NCI-H1417 treated with DMSO at 0.1 percent for 48 hours (cell line): ENCODE measurements around the gene NXT2.
A peak's percentile ranks its signal among the peaks of the same experiment; 100 is the strongest.
"Not testable (repeated sequence)": the region's sequence is repeated elsewhere in the genome, so short reads cannot be mapped to it uniquely, and the experiment has no call there.

Experiments
- DNase-seq: peaks from one replicate; lab custom pipeline; 2025; lab: John Stamatoyannopoulos, UW

Gene NXT2

DNA sequence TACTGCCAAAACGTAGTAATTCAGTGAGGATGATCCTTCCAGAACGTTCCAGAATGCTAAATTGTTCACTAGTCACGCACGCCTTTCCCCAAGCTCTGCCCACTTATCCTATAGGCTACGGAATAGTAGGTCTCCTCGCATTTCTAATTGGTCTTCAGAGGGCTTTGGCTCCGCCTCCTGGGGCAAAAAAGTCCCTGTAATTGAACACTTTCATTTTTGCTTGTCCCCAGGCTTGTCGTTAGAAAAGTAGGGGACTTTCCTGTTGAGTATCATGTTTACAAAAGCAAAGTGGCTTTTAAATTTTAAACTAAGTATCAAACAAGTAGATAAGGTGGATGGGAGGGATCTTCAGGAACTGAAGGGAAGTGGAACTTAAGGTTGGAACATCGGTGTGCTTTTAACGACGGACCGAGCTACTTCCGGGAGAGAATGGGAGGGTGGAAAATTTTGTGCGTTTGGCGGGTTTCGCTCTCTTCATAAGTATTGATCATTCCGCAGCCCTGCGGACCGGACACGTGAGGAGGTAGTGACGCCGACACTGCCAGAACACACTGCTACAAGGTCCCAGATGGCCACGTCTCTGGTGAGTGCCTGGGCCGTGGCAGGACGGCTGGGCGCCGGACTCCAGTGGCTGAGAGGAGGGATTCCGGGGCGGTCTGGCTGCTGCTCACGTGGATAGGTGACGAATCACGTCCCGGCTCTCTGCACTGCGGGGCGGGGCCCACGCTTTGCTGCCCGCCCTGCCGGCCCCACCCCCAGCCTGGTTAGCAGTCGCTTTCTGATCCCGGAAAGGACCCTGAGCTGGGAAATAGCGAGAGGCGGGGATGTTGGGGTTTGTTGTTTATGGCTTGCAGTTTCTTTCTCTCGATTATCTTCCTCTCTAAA, at the start of gene NXT2:
Gene NXT2, plus strand, starts transcription at position 406 of the 885 bp plus-strand sequence. Its CDS starts 163 bp downstream, at position 569.
- peak; percentile 45 for DNase-seq

DNA sequence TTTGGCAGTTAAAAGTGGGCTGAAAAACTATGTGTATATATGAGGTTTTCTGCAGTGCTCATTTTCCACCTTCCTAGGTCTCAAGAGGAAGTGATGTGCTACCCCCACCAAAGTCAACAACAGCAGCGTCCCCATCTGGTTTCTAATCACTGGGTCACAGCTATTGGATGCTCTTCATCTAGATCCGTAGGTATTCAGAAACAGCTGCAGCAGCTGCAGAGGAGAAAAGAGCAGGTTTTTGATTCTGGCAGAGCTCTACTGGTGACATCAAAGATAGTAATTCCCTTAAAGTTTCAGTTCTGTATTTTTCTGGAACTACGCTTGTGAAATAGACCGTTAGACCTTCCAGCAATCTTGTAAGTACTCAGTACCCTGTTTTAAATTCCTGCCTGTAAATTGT, 49.0 kb upstream of the NXT2 start:
- no peak for DNase-seq

DNA sequence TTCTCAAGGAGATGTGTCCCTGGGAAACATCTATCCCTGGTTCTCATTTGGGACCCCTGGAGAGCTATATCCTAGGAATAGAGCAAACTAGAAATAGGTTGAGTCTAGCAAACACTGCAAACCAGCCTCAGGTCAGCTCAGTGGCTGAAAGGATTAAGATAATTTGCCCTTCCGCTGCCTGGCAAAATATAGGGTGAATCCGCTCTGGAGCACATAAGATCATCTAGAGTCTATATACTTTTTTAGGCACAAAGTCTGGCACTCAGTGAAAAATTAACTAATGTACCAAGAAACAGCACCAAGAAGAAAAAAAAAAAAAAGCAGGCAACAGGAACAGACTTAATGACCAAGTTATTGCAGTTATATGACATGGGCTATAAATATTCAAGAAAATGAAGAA, 47.5 kb upstream of the NXT2 start:
- no peak for DNase-seq

DNA sequence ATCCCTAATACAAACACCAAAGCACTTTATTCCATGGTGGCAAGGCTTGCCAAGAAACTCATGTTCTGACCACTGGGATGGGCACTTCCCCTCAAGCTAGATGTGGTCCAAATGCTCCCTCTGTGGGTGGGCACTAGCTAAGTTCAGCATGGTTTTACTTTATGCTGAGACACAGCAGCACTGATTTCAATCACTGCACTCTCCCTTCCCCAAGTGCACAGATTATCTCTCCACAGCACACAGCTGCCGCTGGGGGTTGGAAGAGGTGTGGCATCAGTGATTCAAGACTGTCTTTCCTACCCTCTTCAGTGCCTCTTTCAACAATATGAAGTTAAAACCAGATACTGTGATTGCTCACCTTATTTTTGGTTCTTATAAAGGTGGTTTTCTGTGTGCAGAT, 38.2 kb upstream of the NXT2 start:
- no peak for DNase-seq

DNA sequence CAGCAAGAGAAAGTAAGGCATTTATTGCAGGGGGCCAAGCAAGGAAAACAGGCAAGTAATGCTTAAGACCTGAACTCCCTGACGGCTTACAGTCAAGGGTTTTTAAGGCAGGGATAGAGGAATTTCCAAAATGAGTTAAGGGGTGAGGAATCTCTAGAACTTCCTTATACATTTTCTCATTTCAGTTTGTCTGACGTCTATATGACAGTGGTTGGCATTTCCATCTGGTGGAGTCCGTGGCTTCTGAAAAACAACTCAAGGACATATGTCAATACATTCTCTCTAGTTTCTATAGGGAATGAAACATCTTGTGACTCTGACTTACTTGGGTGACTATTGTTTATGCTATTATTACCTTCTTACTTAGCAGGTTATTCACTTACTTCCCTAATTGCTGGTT, 35.5 kb upstream of the NXT2 start:
- DNase-seq: no peak

DNA sequence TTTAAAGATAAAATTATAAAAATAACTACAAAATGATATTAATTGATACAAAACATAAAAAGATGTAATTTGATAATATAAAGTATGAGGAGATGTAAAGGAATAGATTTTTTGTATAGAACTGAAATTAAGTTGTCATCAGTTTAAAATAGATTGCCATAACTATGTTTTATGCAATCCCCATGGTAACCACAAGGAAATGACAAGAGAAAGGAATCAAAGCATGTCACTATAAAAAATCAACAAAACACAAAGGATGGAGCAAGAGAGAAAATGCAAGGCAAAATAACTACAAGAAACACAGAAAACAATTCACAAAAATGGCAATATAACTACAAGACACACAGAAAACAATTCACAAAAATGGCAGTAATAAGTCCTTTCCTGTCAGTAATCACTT, 27.7 kb upstream of the NXT2 start:
- no peak for DNase-seq

DNA sequence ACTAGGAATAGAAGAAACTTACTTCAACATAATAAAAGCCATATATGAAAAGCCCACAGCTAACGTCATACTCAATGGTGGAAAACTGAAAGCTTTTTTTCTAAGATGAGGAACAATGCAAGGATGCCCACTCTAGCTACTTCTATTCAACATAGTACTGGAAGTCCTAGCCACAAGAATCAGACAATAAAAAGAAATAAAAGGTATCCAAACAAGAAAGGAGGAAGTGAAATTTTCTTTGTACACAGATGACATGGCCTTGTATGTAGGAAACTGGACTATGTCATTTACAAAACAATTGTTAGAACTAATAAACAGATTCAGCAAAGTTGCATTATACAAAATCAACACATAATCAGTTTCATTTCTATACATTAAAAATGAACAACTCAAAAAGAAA, 25.5 kb upstream of the NXT2 start:
- DNase-seq: no peak

DNA sequence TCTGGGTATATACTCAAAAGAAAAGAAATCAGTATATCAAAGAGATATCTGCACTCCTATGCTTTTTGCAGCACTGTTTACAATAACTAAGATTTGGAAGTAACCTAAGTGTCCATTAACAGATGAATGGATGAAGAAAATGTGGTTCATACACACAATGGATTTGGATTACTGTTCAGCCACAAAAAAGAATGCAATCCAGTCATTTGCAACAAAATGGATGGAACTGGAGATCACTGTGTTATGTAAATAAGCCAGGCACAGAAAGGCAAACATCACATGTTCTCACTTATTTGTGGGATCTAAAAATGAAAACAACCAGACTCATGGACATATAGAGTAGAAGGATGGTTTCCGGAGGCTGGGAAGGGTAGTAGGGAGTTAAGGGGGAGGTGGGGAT, 17.6 kb upstream of the NXT2 start:
- no peak for DNase-seq

DNA sequence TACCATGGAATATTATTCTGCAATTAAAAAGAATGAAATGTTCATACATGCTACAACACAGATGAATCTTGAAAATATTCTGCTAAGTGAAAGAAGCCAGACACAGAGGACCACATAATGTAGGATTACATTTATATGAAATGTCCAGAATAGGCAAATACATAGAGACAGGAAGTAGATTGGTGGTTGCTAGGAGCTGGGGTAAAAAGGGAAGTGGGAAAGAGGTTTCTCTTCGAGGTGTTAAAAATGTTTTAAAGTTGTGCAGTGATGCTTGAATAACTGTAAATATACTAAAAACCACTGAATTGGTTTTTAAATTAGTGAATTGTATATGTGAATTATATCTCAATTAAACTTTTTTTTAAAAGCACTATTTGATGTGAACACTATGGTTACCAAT, 3.6 kb upstream of the NXT2 start:
- DNase-seq: no peak

DNA sequence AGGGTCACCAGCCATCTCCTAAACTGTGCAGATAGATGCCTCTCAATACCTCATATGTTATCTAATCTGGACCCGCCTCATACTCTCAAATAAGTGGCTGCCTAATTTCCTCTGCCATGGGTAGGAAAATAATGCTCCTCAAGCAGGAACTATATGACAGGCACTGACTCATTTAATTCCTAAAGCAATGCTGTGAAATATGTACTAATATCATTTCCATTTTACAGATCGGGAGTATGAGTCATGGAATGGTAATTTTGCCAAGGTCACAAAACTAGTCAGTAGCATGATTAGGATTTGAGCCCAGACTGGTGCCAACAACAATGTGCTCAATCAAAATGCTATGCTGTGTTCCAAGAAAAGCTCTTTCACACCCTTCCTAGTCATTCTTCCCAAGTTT, 3.0 kb upstream of the NXT2 start:
- DNase-seq: no peak

DNA sequence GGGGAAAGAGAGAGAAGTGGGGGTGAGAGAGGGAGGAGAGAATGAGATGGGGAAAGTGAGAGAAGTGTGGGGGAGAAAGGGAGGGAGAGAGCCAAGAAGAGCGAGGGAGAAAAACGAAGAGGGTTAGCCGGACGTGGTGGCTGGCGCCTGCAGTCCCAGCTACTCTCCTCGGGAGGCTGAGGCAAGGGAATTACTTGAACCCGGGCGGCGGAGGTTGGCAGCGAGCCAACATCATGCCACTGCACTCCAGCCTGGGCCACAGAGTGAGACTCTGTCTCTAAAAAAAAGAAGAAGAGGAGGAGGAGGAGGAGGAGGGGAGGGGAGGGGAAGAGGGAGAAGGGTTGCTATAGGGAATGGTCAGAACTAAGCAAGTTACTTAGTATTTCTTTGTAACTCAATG, 1.7 kb upstream of the NXT2 start:
- no peak for DNase-seq

DNA sequence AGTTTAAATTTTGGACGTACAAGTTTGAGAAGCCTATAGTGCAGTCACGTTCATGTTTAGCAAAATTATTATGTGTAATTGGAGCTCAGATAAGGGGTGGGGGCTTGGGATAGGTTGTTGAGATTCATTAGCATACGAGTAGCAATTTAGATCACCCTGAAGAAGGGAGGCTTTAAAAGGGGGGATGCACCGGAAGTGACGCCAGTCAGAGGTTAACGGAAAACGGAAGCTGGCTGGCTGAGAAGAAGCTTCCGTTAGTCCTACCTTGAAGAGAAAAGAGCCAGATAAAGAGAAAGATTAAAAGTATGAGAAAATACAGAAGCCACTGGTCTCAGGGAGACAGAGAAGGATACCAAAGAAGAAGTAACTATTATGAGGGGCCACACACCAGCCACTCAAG, 1.1 kb upstream of the NXT2 start:
- no peak for DNase-seq

DNA sequence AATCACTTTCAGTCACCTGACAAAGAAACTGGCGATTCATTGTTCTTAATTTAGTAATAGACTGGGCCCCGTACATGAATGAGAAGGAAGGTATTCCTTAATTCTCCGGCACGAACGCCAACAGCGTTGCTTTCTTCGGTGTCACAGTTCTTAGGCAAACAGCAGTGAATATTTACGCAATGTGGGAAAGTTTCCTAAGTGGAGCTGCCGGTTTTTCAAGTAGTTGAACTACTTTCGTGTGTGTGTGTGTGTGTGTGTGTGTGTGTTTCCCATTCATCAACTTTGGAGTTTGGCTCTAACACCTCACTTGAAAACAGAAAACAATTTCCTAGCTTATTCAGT, 651 bp downstream of the NXT2 start:
- DNase-seq: no peak

DNA sequence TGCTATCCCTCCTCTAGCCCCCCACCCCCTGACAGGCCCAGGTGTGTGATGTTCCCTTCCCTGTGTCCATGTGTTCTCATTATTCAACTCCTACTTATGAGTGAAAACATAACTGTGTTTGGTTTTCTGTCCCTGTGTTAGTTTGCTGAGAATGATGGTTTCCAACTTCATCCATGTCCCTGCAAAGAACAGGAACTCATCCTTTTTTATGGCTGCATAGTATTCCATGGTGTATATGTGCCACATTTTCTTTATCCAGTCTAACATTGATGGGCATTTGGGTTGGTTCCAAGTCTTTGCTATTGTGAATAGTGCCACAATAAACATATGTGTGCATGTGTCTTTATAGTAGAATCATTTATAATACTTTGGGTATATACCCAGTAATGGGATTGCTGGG, 2.4 kb downstream of the NXT2 start:
- DNase-seq: not testable (repeated sequence)

DNA sequence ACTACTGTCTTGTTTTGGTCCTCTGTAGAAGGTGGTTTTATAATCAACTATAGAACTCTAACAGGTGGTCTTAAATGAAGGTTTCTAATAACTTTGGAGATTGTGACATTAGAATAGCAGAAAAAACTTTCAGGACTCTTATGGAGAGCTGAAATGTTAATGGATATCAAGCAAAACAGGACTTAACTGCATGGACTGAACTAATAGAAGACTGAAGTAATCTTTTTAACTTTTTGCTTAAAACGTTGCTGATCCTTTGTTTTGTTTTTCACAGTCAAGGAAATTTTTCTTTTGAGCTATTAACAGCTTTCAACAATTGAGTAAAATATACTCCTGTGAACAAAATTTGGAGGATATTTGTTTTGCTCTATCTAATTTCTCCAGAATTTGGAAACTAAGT, 17.2 kb downstream of the NXT2 start:
- no peak for DNase-seq

DNA sequence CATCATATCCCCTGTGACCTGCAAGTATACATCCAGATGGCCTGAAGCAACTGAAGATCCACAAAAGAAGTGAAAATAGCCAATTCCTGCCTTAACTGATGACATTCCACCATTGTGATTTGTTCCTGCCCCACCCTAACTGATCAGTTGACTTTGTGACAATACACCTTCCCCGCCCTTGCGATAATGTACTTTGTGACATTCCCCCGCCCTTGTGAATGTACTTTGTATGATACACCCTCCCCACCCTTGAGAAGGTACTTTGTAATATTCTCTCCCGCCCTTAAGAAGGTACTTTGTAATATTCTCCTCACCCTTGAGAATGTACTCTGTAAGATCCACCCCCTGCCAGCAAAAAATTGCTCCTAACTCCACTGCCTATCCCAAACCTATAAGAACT, 39.4 kb downstream of the NXT2 start:
- DNase-seq: not testable (repeated sequence)

DNA sequence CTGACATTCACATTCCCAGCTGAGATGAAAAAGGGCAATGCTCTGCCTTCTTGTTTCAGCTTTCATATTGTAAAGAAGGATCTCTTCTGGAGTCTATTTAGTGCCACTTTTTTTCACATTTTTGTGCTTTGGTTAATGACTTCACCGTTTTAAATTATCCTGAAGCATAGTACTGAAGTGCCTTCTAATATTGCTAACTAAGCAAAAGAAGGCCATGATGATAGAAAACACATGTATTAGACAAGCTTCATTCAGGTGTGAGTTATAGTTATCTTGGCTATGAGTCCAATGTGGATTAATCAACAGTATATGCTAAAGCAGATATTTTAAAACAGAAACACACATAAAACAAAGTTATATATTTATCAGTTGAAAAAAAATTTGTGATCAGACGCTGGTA, 40.4 kb downstream of the NXT2 start:
- DNase-seq: no peak

DNA sequence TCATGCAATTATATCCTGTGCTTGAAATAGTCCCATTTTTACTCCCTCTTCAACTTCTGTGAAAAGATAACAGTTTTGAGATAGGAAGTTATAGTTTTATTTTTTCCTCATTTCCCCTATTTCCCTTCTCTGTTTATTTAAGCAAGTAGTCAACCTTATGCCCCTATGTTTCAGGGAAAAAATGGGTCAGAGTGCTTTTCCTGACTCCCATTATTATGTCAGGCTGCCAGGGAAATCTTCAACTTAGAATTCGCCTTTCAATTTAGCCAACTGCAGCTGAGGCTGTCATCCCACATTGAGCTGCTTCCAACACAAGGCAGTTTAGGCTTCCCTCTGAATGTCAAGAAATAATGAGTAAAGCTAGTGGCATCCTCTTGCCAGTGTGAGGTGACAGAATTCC, 42.3 kb downstream of the NXT2 start:
- DNase-seq: no peak

DNA sequence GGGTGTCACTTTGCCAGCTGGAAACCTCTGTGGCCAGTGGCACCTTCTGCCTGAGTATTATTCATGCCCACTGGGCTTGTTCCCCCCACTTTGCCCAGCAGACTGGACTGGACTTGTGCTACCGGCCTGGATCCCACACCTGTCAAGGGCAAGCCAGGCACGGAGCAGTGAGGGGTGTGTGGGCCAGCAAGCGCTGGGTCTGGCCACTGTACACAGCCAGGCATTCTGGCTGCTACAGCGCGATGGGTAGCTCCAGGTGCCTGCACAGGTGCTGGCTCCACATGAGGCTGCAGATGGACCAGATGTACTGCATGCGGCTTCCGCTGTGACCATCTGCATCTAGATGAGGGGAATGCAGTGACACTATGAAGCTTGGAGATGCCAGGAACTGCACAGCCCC, 48.8 kb downstream of the NXT2 start:
- DNase-seq: no peak

DNA sequence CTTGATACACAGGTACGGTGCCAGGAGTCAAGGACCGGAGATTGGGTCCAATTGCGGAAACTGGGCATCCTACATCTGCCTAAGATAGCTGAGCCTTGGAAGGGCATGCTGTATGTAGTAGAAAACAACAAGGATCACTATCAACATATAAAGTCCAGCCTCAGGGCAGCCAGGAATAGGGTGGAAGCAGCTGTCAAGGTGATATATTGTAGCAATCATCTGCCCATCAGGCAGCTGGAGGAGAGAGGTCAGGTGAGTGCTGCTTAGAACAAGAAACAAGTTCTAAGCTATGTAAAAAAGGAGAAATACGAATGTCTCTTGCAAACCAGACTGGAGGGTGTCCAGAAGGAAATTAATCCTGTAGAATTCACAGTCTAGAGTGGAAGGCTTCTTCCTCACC, 53.5 kb downstream of the NXT2 start:
- DNase-seq: no peak
